HG02943 (cell line): ENCODE measurements around the gene STK36.

ENCODE experiments used
- ATAC-seq: cut with Tn5 transposase; IDR thresholded peaks from one replicate; pipeline ENCODE4 v1.9.1; 2021; ENCODE audit warnings: mild to moderate bottlenecking, low read depth, moderate library complexity; ENCODE audit not compliant: unreplicated experiment

The STK36 gene

DNA sequence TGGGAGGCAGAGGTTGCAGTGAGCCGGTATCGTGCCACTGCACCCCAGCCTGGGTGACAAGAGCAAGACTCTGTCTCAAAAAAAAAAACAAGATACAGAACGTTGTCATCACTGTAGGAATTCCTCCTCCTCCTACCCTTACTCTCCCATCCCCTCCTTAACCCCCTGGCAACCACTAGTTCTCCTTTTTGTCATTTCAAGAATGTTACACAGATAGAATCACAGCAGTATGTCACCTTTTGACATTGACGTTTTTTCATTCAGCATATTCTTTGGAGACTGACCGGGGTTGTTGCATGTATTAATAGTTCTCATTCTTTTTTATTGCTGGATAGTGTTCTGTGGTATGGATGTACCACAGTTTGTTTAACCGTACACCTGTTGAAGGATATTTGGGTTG lies 71.2 kb downstream of the STK36 start:
- ATAC-seq, result no peak

DNA sequence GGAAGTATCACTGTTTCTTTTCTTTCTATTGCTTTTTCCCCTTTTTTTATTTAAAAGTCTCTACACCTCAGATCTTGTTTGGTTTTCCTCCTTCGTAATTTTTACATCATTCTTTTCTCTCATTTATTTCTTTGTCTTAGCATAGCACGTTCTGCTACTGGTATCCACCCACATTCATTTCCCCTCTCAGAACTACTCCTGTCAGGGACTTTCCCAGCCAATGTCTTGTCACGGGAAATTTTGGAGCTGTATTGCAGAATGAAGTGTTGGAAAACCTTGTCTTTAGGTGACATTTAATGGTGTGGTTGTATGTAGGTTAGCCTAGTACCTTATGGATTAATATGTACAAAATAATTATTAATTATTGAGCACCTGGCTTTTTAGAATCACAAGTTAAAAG lies 72.7 kb downstream of the STK36 start:
- no peak for ATAC-seq

DNA sequence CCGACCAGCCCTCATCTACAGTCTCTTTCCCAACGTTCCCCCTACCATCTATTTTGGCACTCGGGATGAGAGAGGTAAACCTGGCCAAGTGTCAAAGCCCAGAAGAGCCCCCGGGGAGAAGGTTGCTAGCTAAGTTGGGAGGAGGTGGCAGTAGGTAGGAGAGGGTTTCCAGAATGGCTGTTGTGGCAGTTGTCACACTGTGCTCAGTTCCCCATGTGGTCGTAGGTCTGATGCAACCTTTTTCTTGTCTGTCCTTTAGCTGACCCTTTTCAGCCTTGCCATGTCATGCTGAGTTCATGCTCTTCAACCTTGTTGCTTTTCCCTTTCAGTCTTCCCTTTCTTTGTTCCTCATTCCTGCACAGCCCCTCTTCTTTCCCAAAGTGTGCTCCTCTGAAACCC lies 73.3 kb downstream of the STK36 start:
- ATAC-seq, result no peak

- ATAC-seq, result no peak
These were observed 73.9 kb downstream of the STK36 start for GRCh38 chr2:218745559-218746469.

DNA sequence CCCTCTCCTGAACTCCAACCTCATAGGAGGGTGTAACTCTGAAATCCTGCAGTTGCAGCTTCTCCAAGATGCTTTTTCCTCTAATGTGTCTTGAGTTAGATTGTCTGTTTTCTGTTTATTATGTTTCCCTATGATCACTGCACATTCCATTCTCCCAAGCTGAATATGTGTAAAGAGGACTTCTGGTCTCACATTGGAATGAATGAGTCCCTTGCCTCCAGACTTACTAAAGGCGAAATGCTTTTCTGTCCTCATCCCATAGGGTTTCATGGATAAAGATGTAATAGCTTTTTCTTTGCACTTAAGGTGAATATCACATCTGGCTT lies 74.5 kb downstream of the STK36 start:
- ATAC-seq, result no peak

GRCh38 chr2:218746960-218747359 lies 75.1 kb downstream of the STK36 start:
- no peak for ATAC-seq

DNA sequence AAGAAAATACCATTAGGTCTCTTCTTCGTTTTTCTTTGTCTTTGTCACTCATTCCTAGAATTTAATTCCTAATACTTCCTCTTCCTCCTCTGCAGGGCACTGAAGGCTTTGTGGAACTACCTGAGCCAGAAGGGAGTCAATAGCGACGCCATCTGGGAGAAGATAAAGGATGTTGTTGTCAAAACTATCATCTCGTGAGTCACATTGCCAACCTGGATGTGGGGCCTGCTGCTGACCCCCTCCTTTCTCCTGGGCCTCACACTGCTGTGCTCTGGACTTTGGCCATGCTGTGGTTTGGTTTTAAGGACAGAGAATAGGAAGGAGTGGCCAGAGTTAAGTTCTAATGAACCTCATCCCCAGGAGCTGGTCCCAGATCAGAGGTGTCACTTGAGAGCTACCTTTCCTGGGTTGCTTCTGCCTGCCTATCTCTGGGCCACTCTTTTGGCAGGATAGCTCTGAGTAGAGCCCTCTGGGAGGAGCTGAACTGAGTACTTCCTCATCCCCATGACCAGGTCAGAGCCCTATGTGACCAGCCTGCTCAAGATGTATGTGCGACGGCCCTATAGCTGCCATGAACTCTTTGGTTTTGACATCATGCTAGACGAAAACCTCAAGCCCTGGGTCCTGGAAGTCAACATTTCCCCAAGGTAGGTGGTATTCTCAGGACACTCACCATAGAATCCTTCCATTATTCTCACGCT lies 77.0 kb downstream of the STK36 start:
- no peak for ATAC-seq
